SH-SY5Y (cell line): Measurements from ENCODE around the gene ADGRG3.

Source experiments
- GATA2 ChIP-seq: IDR thresholded peaks from 2 replicates; pipeline ENCODE4 v1.6.1; 2011; ENCODE audit warnings: mild to moderate bottlenecking, low read depth, low read length
- GATA3 ChIP-seq: IDR thresholded peaks from 2 replicates; pipeline ENCODE4 v1.6.1; 2011; ENCODE audit warnings: low read depth, mild to moderate bottlenecking, low read length, moderate library complexity

GRCh38 chr16:57704905-57705852, 37.1 kb downstream of the ADGRG3 start:
- TF ChIP-seq GATA3, result no peak
- no peak for TF ChIP-seq GATA2
